Mucosa of gallbladder (tissue), 1 donor: ENCODE measurements around the gene PCDHA11. TPM values are rescaled to one million over a fixed set of nuclear protein-coding genes. Genes with fewer than 3 reads are reported as not detected.
"Not testable (repeated sequence)": the region's sequence is repeated elsewhere in the genome, so short reads cannot be mapped to it uniquely, and the experiment has no call there.

Source experiments
- DNase-seq: peaks from one replicate; pipeline ENCODE4 v3.0.0-alpha.2; 2020; ENCODE audit warnings: low spot score
- total RNA-seq: library from RNA; stranded (reverse); gene quantifications from one replicate; pipeline ENCODE4 v1.2.1, GENCODE V29; 2021
- donor health status: DM: no; HTN: no; CAD: no.

The PCDHA11 gene
- total RNA-seq, 1 donor from 2014 or later = 2.9 TPM

- DNase-seq = not testable (repeated sequence)
These were observed 18.7 kb upstream of the PCDHA11 start for GRCh38 chr5:140849831-140850634.

- DNase-seq = no peak
These were observed 12.7 kb upstream of the PCDHA11 start, which contains the start of gene PCDHA10 for GRCh38 chr5:140855772-140856674. Gene PCDHA10 (plus strand): TSS chr5:140855897. CDS start chr5:140856049, 152 bp downstream.

- no peak for DNase-seq
These were observed 11.4 kb upstream of the PCDHA11 start for GRCh38 chr5:140857177-140857986.

DNA sequence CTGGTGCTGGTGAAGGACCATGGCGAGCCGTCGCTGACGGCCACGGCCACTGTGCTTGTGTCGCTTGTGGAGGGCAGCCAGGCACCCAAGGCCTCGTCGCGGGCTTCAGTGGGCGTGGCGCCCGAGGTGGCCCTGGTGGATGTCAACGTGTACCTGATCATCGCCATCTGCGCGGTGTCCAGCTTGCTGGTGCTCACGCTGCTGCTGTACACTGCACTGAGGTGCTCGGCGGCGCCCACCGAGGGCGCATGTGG is 10.8 kb upstream of the PCDHA11 start:
- DNase-seq = no peak

DNA sequence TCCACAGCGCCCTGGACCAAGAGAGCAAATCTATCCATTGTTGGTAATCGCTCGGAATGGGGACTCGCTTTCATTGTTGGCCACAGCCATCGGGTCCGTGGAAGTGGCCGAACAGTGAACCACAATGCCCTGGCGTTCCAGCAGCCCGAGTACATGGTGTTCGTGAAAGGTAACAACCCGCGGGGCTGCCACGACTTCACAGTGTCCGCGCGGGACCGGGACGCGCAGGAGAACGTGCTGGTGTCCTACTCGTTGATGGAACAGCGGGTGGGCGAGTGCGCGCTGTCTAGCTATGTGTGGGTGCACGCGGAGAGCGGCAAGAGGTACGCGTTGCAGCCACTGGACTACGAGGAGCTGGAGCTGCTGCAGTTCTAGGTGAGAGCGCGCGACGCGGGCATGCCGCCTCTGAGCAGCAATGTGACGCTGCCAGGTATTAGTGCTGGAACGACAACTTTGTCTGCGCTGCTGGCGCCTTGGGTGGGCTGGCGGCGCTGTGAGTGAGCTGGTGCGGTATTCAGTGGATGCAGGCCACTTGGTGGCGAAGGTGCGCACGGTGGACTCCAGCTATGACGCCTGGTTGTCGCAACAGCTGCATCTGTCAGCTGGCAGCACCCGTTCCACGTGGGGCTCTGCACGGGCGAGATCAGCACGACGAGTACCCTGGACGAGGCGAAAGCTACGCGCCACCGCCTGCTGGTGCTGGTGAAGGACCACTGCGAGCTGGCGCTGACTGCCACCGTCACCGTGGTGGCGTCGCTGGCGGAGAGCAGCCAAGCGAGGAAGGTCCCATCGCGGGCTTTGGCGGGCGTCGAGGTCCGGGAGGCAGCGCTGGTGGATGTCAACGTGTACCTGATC is 6.1 kb upstream of the PCDHA11 start:
- DNase-seq = no peak

- no peak for DNase-seq
These were observed 764 bp downstream of the PCDHA11 start for GRCh38 chr5:140869555-140869886.

DNA sequence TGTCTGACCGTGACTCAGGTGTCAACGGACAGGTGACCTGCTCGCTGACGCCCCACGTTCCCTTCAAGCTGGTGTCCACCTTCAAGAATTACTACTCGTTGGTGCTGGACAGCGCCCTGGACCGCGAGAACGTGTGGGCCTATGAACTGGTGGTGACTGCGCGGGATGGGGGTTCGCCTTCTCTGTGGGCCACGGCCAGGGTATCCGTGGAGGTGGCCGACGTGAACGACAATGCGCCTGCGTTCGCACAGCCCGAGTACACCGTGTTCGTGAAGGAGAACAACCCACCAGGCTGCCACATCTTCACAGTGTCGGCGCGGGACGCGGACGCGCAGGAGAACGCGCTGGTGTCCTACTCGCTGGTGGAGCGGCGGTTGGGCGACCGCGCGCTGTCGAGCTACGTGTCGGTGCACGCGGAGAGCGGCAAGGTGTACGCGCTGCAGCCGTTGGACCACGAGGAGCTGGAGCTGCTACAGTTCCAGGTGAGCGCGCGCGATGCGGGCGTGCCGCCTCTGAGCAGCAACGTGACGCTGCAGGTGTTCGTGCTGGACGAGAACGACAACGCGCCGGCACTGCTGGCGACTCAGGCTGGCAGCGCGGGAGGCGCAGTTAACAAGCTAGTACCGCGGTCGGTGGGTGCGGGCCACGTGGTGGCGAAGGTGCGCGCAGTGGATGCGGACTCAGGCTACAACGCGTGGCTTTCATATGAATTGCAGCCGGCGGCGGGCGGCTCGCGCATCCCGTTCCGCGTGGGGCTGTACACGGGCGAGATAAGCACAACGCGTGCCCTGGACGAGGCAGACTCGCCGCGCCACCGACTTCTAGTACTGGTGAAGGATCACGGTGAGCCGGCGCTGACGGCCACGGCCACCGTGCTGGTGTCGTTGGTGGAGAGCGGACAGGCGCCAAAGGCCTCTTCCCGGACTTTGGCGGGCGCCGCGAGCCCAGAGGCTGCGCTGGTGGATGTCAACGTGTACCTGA is 1.8 kb downstream of the PCDHA11 start:
- no peak for DNase-seq

DNA sequence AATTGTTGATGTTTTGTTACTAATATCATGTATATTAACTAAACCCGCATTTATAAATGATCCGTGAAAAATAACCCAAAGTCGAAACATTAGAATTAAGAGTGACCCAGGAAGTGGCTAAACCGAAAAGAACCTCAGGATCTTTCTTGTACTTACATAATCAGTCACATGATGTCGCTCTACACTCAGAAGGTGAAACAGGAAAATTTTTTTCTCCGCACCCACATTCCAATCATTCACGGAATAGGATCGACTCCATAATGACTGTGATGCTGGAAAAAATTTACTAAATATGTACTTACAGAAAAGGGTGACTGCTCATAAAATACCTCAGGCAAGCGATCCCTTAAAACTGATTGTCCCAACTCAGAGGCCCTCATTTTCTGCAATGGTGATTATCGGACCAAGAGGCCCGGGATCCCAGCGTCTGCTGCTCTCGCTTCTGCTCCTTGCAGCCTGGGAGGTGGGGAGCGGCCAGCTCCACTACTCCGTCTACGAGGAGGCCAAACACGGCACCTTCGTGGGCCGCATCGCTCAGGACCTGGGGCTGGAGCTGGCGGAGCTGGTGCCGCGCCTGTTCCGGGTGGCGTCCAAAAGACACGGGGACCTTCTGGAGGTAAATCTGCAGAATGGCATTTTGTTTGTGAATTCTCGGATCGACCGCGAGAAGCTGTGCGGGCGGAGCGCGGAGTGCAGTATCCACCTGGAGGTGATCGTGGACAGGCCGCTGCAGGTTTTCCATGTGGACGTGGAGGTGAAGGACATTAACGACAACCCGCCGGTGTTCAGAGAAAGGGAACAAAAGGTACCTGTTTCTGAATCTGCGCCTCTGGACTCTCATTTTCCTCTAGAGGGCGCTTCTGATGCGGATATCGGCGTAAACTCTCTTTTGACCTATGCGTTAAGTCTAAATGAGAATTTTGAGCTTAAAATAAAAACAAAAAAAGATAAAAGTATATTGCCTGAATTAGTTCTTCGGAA is 6.6 kb downstream of the PCDHA11 start, which contains the start of gene PCDHA12:
Gene PCDHA12 (plus strand): TSS at position 224 of the 981 bp plus-strand sequence. CDS start 165 bp downstream, at position 389.
- DNase-seq = no peak

DNA sequence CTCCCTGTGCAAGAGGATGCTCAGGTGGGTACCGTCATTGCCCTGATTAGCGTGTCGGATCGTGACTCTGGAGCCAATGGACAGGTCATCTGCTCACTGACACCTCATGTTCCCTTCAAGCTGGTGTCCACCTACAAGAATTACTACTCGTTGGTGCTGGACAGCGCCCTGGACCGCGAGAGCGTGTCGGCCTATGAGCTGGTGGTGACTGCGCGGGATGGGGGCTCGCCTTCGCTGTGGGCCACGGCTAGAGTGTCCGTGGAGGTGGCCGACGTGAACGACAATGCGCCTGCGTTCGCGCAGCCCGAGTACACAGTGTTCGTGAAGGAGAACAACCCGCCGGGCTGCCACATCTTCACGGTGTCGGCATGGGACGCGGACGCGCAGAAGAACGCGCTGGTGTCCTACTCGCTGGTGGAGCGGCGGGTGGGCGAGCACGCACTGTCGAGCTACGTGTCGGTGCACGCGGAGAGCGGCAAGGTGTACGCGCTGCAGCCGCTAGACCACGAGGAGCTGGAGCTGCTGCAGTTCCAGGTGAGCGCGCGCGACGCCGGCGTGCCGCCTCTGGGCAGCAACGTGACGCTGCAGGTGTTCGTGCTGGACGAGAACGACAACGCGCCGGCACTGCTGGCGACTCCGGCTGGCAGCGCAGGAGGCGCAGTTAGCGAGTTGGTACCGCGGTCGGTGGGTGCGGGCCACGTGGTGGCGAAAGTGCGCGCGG is 7.9 kb downstream of the PCDHA11 start:
- DNase-seq = not testable (repeated sequence)

GRCh38 chr5:140877262-140877581 is 8.5 kb downstream of the PCDHA11 start:
- DNase-seq = no peak

DNA sequence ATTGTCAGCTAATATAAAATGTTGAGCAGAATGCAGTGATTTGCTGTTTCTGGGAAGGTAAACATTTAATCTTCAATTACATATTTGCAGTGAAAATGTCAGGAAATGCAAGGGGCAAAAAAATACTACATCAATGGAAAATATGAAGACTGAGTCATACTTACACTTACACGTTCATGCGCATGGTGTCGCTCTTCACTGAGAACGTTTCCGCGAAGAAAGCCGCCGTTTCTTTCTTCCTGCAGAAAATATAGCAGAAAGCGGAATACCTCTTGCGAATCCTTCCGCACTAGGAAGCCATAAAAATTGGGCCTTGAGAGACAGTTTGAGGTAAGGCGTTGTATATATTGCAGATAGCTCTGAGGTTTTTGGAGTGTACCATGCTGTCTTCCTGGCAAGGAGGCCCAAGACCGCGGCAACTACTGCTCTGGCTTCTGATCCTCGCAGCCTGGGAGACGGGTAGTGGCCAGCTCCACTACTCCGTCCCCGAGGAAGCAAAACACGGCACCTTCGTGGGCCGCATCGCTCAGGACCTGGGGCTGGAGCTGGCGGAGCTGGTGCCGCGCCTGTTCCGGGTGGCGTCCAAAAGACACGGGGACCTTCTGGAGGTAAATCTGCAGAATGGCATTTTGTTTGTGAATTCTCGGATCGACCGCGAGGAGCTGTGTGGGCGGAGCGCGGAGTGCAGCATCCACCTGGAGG is 13.3 kb downstream of the PCDHA11 start, which contains the start of gene PCDHA13:
Gene PCDHA13 (plus strand): TSS at position 236 of the 702 bp plus-strand sequence. CDS start 145 bp downstream, at position 381.
- no peak for DNase-seq

- DNase-seq = peak; percentile 42
These were observed 13.8 kb downstream of the PCDHA11 start for GRCh38 chr5:140882591-140882899.

- no peak for DNase-seq
These were observed 14.6 kb downstream of the PCDHA11 start for GRCh38 chr5:140883373-140883772.

DNA sequence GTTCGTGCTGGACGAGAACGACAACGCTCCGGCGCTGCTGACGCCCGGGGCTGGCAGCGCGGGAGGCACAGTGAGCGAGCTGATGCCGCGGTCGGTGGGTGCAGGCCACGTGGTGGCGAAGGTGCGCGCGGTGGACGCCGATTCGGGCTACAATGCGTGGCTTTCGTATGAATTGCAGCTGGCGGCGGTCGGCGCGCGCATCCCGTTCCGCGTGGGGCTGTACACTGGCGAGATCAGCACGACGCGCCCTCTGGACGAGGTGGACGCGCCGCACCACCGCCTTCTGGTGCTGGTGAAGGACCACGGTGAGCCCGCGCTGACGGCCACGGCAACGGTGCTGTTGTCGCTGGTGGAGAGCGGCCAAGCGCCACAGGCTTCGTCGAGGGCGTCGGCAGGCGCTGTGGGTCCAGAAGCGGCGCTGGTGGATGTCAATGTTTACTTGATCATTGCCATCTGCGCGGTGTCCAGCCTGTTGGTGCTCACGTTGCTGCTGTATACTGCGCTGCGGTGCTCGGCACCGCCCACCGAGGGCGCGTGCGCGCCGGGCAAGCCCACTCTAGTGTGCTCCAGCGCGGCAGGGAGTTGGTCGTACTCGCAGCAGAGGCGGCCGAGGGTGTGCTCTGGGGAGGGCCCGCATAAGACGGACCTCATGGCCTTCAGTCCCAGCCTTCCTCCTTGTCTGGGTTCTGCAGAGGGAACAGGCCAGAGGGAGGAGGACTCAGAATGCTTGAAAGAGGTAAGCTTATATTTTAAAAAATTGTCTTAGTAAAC is 15.4 kb downstream of the PCDHA11 start:
- no peak for DNase-seq

GRCh38 chr5:140916325-140916724 is 47.6 kb downstream of the PCDHA11 start:
- DNase-seq = no peak
